Natural killer cell (primary cell): ENCODE data around the gene ADSS1. TPM values are rescaled to one million over a fixed set of nuclear protein-coding genes. Genes with fewer than 3 reads are reported as not detected.

Source experiments
- ATAC-seq, 3 donors: fragments of 150-1000 bp in 2 of 3; fragments of 200-7000 bp in 1 of 3; cut with Tn5 transposase; 1 replicate in 1 of 3; 2 replicates in 2 of 3; pipeline ENCODE4 v1.10.0; 2021; ENCODE audit warnings: mild to moderate bottlenecking in 2 of 3, moderate library complexity in 2 of 3
- DNase-seq, 2 donors: peaks; one replicate each; pipeline versions ENCODE4 v3.0.0 to v3.0.0-alpha.2; 2013 to 2021; ENCODE audit warnings: mixed read lengths in 1 of 2
- H3K27ac ChIP-seq: one replicate; pipeline ENCODE4 v1.5.1; 2013; ENCODE audit warnings: mild to moderate bottlenecking, low read length
- H3K27me3 ChIP-seq: one replicate; pipeline ENCODE4 v1.6.1; 2013; ENCODE audit warnings: low read length; ENCODE audit not compliant: control insufficient read depth, insufficient read depth
- H3K36me3 ChIP-seq: one replicate; pipeline ENCODE4 v1.6.1; 2013; ENCODE audit warnings: low read length; ENCODE audit not compliant: control insufficient read depth, insufficient read depth
- H3K4me1 ChIP-seq: one replicate; pipeline ENCODE4 v1.6.1; 2013; ENCODE audit warnings: low read length; ENCODE audit not compliant: control insufficient read depth, insufficient read depth
- H3K4me3 ChIP-seq: one replicate; pipeline ENCODE4 v1.5.1; 2013; ENCODE audit warnings: low read length
- H3K9me3 ChIP-seq: one replicate; pipeline ENCODE4 v1.6.1; 2013; ENCODE audit warnings: low read length; ENCODE audit not compliant: control insufficient read depth, insufficient read depth
- H3K27ac Mint-ChIP-seq, 2 donors: one replicate each; pipeline ENCODE4 v1.8.0; 2022; ENCODE audit warnings: mild to moderate bottlenecking in 2 of 2, mixed read lengths in 2 of 2, moderate library complexity in 1 of 2
- H3K27me3 Mint-ChIP-seq, 2 donors: one replicate each; pipeline ENCODE4 v1.8.0; 2022; ENCODE audit warnings: low read depth in 2 of 2, mixed read lengths in 2 of 2
- H3K36me3 Mint-ChIP-seq: one replicate; pipeline ENCODE4 v1.8.0; 2022; ENCODE audit warnings: mixed read lengths
- H3K4me1 Mint-ChIP-seq, 2 donors: one replicate each; pipeline ENCODE4 v1.8.0; 2022; ENCODE audit warnings: mixed read lengths in 2 of 2
- H3K4me3 Mint-ChIP-seq: one replicate; pipeline ENCODE4 v1.8.0; 2022; ENCODE audit warnings: mild to moderate bottlenecking, moderate library complexity, mixed read lengths
- H3K9me3 Mint-ChIP-seq, 2 donors: one replicate each; pipeline ENCODE4 v1.8.0; 2022; ENCODE audit warnings: mixed read lengths in 2 of 2
- CTCF ChIP-seq: fragments of 200-600 bp; IDR thresholded peaks from one replicate; pipeline ENCODE4 v1.8.0; 2022; ENCODE audit warnings: antibody characterized with exemption
- WGBS: methylation state at CpG from one replicate; pipeline ENCODE4 v1.1.7; 2013; ENCODE audit warnings: missing lambda C conversion rate; ENCODE audit not compliant: insufficient coverage; 5-methylcytosine and 5-hydroxymethylcytosine counted together
- intact Hi-C: fragments of 100-400 bp; cut with micrococcal nuclease; formaldehyde crosslinking; loops from one replicate; pipeline ENCODE4 v1.14.2; 2022
- total RNA-seq, 4 donors: library from RNA; stranded (reverse); fragments of 120-200 nt in 1 of 4; gene quantifications; one replicate each; pipeline versions ENCODE4 v1.2.3 to v1.2.4, GENCODE V29; 2013 to 2022

ADSS1 gene
- total RNA-seq, 3 donors from 2014 or later (not counting 1 experiment from before 2014, with no cell fraction given) = 2.1 to 2.7 (median 2.5) TPM

GRCh38 chr14:104771374-104771773 is 47.3 kb downstream of the ADSS1 start:
- H3K4me1 ChIP-seq = peaks cover 8% of the 10 kb centered on the region
- H3K27me3 ChIP-seq = no peaks in the 10 kb centered on the region
- no peak overlapping the region for H3K27ac Mint-ChIP-seq
- H3K36me3 Mint-ChIP-seq = no peaks in the 10 kb centered on the region
- no peaks in the 10 kb centered on the region for H3K27me3 Mint-ChIP-seq
- no peaks in the 10 kb centered on the region for H3K9me3 ChIP-seq
- H3K36me3 ChIP-seq = peaks cover 38% of the 10 kb centered on the region
- WGBS = 96% methylated on average over 4 of the region's 4 CpGs
- intact Hi-C loops = no loop called here
- peaks cover 0 to 2% of the 10 kb centered on the region in 2 donors for H3K9me3 Mint-ChIP-seq
- no peak overlapping the region for H3K27ac ChIP-seq
- H3K4me3 ChIP-seq = no peak overlapping the region
- no peak for TF ChIP-seq CTCF
- ATAC-seq (no peak), DNase-seq (no peak)
- no peak overlapping the region for H3K4me3 Mint-ChIP-seq
- H3K4me1 Mint-ChIP-seq = no peaks in the 10 kb centered on the region

GRCh38 chr14:104771918-104772706 is 48.1 kb downstream of the ADSS1 start:
- no peak overlapping the region for H3K4me3 ChIP-seq
- H3K4me1 ChIP-seq = peaks cover 8% of the 10 kb centered on the region
- no peak for ATAC-seq
- peaks cover 42% of the 10 kb centered on the region for H3K36me3 ChIP-seq
- no peaks in the 10 kb centered on the region for H3K36me3 Mint-ChIP-seq
- no peak for TF ChIP-seq CTCF
- no peaks in the 10 kb centered on the region for H3K9me3 ChIP-seq
- H3K4me1 Mint-ChIP-seq = peaks cover 0 to 4% of the 10 kb centered on the region in 2 donors
- H3K27me3 Mint-ChIP-seq = no peaks in the 10 kb centered on the region
- 93% methylated on average over 34 of the region's 34 CpGs for WGBS
- no peak for DNase-seq
- H3K4me3 Mint-ChIP-seq = no peak overlapping the region
- intact Hi-C loops = no loop called here
- H3K27ac ChIP-seq = no peak overlapping the region
- H3K27ac Mint-ChIP-seq = no peak overlapping the region
- peaks cover 0 to 2% of the 10 kb centered on the region in 2 donors for H3K9me3 Mint-ChIP-seq
- H3K27me3 ChIP-seq = no peaks in the 10 kb centered on the region

- DNase-seq (no peak), ATAC-seq (no peak)
- H3K36me3 ChIP-seq = peaks cover 43% of the 10 kb centered on the region
- Mint-ChIP-seq H3K4me1 (peaks cover 0 to 6% of the 10 kb centered on the region in 2 donors), H3K4me3 (no peak overlapping the region), H3K27ac (no peak overlapping the region), H3K36me3 (no peaks in the 10 kb centered on the region), H3K27me3 (no peaks in the 10 kb centered on the region), H3K9me3 (peaks cover 0 to 2% of the 10 kb centered on the region in 2 donors)
- peaks cover 8% of the 10 kb centered on the region for H3K4me1 ChIP-seq
- H3K27me3 ChIP-seq = no peaks in the 10 kb centered on the region
- H3K9me3 ChIP-seq = no peaks in the 10 kb centered on the region
- H3K4me3 ChIP-seq = no peak overlapping the region
- intact Hi-C loops = no loop called here
- no peak for TF ChIP-seq CTCF
- no peak overlapping the region for H3K27ac ChIP-seq
- WGBS = 97% methylated on average over 38 of the region's 38 CpGs
These were observed 48.9 kb downstream of the ADSS1 start for GRCh38 chr14:104772707-104773504.
